Colon (tissue), 2 donors: ENCODE measurements around the gene TULP3.

Experiments
- FAIRE-seq: peaks from 2 replicates; lab custom pipeline; 2012; peaks lifted over from hg19 to GRCh38; lab: Jason Lieb, UNC
- donor health status: control.
- donor health status: control.

Gene TULP3

DNA sequence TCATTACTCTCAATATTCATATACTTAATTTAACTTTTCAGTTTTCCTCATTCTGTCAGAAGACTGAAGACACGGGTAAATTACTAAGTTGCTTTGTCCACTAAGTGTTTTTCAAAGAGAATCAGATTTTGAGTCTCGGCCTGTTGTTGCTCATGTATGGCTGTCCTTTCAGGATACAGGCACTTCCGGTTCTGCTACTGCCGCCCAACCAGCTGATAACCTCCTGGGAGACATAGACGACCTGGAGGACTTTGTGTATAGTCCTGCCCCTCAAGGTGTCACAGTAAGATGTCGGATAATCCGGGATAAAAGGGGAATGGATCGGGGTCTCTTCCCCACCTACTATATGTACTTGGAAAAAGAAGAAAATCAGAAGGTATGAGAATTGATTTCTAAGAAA, 40.2 kb downstream of the TULP3 start:
- no peak for FAIRE-seq

- no peak for FAIRE-seq
Measured at GRCh38 chr12:2933586-2933985, 42.9 kb downstream of the TULP3 start.

DNA sequence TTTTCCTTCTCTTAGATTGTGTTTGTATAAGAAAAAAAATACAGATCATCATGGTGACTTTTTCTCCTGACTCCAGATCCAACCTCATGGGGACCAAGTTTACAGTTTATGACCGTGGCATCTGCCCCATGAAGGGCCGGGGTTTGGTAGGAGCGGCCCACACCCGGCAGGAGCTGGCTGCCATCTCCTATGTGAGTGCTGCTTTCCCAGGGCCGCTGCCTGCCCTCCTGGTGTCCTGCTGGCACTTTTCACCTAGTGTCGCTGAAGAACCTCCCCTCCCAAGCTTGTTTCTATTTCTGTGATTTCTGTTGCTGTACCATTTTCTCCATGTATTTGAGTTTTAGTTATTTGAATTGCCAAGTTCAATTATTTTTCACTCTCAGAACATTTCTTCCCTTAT, 43.7 kb downstream of the TULP3 start:
- no peak for FAIRE-seq

GRCh38 chr12:2936301-2936700, 45.6 kb downstream of the TULP3 start:
- no peak for FAIRE-seq

DNA sequence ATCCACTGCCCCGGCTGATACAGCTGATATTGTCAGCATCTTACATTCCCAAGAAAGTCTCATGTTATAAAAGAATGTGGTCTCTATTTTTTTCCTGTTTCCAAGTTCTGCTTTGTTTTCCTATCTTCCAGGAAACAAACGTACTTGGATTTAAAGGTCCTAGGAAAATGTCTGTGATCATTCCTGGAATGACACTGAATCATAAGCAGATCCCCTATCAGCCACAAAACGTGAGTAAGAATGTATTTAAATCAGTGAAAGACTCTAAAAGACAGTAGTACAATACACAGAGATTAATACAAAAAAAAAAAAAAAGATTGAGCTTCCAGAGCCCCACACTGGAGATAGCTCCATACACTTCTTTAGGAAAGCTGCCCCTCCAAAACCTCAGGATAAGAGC, 46.8 kb downstream of the TULP3 start:
- FAIRE-seq, result no peak

GRCh38 chr12:2939191-2939590, 48.5 kb downstream of the TULP3 start:
- no peak for FAIRE-seq

- FAIRE-seq, result no peak
Measured at GRCh38 chr12:2940564-2940963, 49.9 kb downstream of the TULP3 start.

GRCh38 chr12:2941524-2941923, 50.8 kb downstream of the TULP3 start:
- FAIRE-seq, result no peak

DNA sequence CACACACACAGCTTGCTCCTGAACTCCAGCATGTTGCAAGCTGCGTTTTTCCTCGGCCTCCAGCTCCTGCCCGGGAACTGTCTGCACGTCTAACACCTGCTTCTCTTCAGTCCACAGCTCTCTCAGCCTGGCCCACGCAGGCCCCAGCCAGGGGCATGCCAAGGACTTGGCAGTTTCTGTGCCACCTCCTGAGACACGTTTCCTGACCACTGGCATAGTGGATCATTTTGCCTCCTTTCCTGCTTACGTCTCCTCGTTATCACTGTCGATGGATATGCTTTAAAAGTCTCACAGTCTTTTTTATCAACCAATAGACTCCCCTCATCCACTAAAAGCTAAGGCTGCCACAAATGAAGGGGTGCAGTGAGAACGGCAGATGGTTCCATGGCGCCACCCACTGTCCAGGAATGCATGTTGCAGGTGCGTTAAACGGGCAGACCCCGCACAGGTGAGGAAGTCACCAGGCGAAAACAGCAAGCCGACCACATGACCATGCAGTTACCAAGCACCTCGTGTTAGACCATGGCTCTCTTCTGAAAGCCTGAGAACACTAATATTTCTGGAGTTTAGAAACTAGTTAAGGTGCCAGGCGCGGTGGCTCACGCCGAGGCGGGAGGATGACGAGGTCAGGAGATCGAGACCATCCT, 53.8 kb downstream of the TULP3 start:
- no peak for FAIRE-seq

DNA sequence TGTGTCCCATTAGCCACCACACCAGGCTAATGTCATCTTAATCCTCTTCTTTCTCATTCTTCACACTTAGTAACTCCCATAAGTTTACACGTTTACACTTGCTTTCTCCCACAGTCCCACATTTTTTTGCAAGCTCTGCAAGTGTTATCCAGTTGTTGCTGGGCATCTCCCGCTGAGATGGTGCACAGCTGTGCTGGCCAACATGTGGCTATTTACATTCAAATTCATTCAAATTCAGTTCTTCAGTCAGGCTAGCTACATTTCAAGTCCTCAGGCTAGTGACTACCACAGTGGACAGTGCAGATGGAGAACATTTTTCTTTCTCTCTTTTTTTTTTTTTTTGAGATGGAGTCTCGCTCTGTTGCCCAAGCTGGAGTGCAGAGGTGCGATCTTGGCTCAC, 58.7 kb downstream of the TULP3 start:
- FAIRE-seq, result no peak

DNA sequence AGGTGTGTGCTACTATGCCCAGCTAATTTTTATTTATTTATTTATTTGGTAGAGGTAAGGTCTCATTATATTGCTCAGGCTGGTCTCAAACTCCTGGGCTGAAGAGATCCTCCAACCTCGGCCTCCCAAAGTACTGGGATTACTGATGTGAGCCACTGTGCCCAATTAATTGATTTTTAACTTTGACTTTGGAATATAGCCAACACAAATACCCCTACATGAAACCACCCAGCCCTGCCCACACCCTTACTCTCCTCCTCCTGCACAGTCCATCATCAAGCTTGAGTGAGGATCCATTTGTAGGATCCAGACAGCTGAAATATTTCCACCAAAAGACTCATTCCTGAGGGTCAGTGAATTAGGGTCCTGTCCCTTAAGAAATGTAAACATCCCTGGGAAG, 65.2 kb downstream of the TULP3 start:
- FAIRE-seq, result no peak

DNA sequence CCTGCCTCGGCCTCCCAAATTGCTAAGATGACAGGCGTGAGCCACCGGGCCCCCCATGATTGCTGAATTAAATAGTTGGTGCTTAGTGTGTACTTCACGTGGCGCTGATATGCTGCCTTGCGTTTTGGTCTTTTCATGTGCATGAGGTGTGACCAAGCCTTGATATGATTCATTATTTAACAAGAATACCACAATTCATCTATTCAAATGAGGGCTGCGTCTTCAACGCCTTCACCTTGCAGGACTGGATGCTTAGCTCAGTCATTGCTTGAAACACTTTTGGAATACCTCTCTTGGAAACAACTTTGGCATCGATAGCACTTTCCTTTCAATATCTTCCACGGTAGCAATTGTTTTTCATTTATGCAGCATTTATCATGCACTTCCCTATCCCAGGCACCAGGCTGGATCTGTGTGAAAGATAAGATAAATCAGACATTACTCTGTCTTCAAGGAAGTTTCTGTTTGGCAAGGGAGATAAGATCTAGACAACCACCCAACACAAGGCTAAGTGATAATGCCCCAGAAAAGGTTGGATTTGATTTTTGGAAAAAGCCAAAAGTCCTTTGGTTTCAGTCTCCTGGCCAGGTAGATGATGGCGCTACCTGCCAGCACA, 67.2 kb downstream of the TULP3 start:
- FAIRE-seq, result no peak

DNA sequence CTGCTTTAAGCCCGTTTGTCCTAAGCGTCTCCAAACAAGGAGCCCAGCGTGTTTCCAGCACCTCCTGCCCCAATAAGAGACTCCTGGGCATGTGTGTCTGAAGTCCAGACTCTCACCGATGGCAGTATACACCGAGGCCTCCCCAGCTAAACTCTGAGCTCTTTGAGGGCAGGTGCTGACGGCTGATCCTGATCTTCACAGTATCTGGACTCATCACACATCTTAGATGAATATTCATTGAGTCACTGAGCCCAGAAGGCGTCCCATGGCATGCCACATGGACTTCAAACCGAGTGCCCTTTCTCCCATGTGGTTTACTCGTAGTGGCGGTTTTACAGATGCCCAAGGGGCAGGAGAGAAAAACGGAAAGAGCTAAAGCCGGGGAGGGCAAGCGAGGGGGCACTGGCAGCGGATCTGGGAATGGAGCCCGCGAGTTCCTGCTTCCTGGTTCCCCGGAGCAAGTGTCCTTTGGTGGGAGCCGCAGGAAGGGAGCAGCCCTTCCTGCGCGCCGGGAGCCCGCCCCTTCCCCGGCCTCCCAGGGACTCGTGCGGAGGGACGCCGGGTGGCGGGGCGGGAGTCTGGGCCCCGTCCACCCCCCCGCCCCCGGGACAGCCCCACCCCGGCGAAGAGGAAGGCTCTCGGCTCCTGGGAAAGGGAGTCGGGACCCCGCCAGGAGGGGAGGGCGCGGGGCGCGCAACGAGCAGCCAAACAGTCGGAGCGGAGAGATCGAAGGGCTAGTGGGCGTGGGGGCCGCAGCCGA, 67.9 kb downstream of the TULP3 start:
- FAIRE-seq, result no peak

DNA sequence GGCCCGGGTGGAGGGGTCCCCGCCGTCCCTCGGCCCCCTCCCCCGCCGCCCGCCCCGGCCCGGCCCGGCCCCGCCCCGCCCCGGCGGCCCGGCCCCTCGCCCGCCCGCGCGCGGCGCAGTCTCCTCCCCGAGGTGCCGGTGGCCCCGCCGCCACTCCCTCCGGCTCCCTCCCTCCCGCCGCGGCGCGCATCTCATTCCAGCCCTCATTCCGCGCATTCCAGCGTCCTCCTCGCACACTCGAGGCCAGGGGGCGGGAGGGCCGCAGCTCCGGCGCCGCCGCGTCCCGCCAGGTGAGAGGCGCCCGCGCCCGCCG, 68.5 kb downstream of the TULP3 start, which contains the start of gene TEAD4:
TEAD4 (plus strand) TSS at position 206 of the 313 bp plus-strand sequence.
- FAIRE-seq, result no peak

- no peak for FAIRE-seq
Measured at GRCh38 chr12:2959505-2960389, 69.1 kb downstream of the TULP3 start.

GRCh38 chr12:2960390-2960956, 69.8 kb downstream of the TULP3 start:
- FAIRE-seq, result no peak

- no peak for FAIRE-seq
Measured at GRCh38 chr12:2960996-2961616, 70.4 kb downstream of the TULP3 start.

GRCh38 chr12:2961705-2962104, 71.0 kb downstream of the TULP3 start:
- no peak for FAIRE-seq

DNA sequence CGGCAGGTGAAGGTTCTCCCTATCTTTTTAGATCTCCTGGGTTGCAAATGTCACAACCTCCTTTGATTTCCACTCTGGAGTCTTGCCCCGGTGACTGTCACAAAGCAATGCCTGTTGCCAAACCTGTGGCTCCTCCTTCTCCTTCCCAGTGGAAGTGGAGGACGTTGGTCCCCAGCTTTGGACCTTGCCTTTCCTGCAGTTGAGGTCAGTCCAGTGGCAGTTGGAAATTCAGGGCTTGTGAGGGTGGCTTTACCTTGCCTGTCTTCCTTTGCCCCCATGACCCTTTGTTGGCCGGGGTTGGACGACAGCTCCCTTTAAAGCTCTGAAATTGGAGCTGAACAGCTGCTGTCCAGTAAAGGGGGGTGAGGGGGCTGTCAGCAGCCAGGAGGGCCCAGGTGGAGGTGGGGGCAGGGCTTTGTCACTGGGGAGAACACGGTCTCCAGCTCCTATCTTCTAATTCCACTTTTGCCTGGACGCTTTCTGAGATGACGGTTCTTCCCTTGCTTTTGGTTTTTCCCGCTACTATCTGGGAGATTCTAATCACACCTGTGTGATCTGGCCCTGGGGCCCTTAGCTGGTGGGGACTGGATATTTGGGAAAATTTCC, 72.6 kb downstream of the TULP3 start:
- no peak for FAIRE-seq

- FAIRE-seq, result no peak
Measured at GRCh38 chr12:2963760-2964292, 73.1 kb downstream of the TULP3 start.

- FAIRE-seq, result no peak
Measured at GRCh38 chr12:2967651-2968050, 77.0 kb downstream of the TULP3 start.
